Astrocyte of the spinal cord (primary cell): Measurements from ENCODE around the gene RNU6-9.

Experiments
- DNase-seq: peaks from one replicate; pipeline ENCODE4 v3.0.0; 2011; ENCODE audit warnings: low read depth, low spot score
- H3K4me3 ChIP-seq: 2 replicates; pipeline ENCODE4 v1.5.1; 2011; ENCODE audit warnings: low read depth, mild to moderate bottlenecking, low read length, moderate library complexity
- CTCF ChIP-seq: IDR thresholded peaks from 2 replicates; pipeline ENCODE4 v1.5.1; 2012; ENCODE audit warnings: low read depth, mild to moderate bottlenecking, low read length, inconsistent platforms
- in situ Hi-C: cut with HindIII; loops from 2 replicates; pipeline ENCODE4 v1.10.0; 2017; ENCODE audit warnings: low sequenced_read_pairs

RNU6-9 gene

DNA sequence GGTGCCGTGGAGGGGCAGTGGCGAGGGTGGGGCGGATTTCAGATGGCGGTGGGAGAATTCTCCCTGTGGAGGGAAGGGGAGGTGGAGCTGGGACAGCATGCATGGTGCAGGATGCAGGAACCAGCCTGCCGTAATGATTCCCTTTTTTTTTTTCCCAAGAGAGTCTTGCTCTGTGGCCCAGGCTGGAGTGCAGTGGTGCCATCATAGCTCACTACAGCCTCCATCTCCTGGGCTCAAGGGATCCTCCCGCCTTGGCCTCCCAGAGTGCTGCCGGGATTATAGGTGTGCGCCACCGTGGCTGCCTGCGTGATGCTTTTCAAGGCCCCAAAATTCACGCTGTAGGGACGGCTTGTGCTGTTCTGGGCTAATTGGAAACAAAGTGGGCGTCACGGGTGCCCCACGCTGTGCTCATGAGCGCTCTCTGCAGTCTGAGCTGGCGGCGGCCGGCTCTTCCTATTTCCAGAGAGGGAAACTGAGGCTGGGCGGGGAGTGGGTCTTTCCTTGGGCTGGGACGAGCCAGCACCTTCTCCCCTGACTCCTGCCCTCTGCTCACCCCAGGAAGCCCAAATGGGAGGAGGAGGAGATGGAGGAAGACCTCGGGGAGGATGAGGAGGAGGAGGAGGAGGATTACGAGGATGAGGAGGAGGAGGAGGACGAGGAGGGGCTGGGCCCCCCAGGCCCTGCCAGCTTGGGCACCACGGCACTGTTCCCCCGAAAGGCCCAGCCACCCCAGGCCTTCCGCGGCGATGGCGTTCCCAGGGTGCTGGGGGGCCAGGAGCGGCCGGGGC is 38.8 kb downstream of the RNU6-9 start:
- H3K4me3 ChIP-seq, result no peak overlapping the region
- in situ Hi-C loops, result no loop called here
- no peak for TF ChIP-seq CTCF
- no peak for DNase-seq

- TF ChIP-seq CTCF, result no peak
- no peak overlapping the region for H3K4me3 ChIP-seq
- in situ Hi-C loops, result no loop called here
- DNase-seq, result peak; percentile 94
These were observed 39.6 kb downstream of the RNU6-9 start for GRCh38 chr19:932648-933552.

- in situ Hi-C loops, result no loop called here
- DNase-seq, result no peak
- no peak for TF ChIP-seq CTCF
- H3K4me3 ChIP-seq, result peak overlapping the region; percentile 5
These were observed 40.2 kb downstream of the RNU6-9 start for GRCh38 chr19:933553-933882.

DNA sequence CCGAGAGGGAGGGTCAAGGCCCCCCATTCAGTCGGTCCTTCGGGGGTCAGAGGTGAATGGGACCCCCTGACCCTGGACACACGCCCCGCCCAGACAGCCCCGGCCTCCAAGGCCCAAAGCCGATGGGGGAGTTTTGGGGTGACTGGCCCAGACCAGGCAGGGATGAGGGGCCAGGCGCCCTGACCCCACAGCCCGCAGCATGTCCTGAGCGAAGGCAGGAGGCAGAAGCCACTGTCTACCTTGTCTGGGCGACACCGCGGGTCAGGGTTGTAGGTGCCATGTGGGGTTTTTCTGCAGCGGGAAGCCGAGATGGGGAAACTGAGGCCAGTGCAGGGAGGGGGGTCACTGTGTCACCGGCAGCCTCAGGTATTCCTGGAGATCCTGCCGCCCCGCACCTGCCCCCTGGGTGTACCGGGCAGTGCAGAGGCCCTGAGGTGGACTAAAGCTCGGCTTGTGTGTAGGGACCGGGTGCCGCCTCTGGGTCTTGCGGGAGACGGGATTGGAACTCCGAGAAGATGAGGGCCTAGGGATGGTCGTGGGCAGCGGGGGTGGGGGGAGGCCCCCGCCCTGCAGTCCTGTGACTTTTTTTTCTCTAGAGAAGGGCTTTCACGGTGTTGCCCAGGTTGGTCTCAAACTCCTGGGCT is 41.0 kb downstream of the RNU6-9 start:
- no peak overlapping the region for H3K4me3 ChIP-seq
- no peak for TF ChIP-seq CTCF
- no peak for DNase-seq
- in situ Hi-C loops, result no loop called here

- peak; percentile 70 for DNase-seq
- TF ChIP-seq CTCF, result no peak
- in situ Hi-C loops, result no loop called here
- H3K4me3 ChIP-seq, result no peak overlapping the region
These were observed 41.7 kb downstream of the RNU6-9 start for GRCh38 chr19:934865-935479.

GRCh38 chr19:936175-936546 is 42.9 kb downstream of the RNU6-9 start:
- TF ChIP-seq CTCF, result no peak
- no peak for DNase-seq
- in situ Hi-C loops, result no loop called here
- no peak overlapping the region for H3K4me3 ChIP-seq
